Thyroid gland (tissue), 4 donors: Measurements from ENCODE around the gene RPTOR. TPM values are rescaled to one million over a fixed set of nuclear protein-coding genes. Genes with fewer than 3 reads are reported as not detected.

Experiments
- DNase-seq, 2 donors: peaks; one replicate each; pipeline ENCODE4 v3.0.0-alpha.2; 2019
- H3K27ac ChIP-seq, 3 donors: fragments of 200-600 bp; sonication (generic); 1 replicate in 2 of 3; 2 replicates in 1 of 3; pipeline ENCODE4 v1.5.1; 2016 to 2019; ENCODE audit warnings: mild to moderate bottlenecking in 1 of 3, moderate library complexity in 1 of 3
- H3K27me3 ChIP-seq: fragments of 200-600 bp; sonication (generic); one replicate; pipeline ENCODE4 v1.5.1; 2019
- H3K36me3 ChIP-seq, 2 donors: fragments of 200-600 bp; sonication (generic); one replicate each; pipeline ENCODE4 v1.5.1; 2016 to 2019
- H3K4me1 ChIP-seq, 2 donors: fragments of 200-600 bp; sonication (generic); one replicate each; pipeline ENCODE4 v1.5.1; 2017 to 2019
- H3K4me3 ChIP-seq, 3 donors: fragments of 200-600 bp; sonication (generic); replicated peaks in 1 of 3; 1 replicate in 2 of 3; 2 replicates in 1 of 3; pipeline ENCODE4 v1.5.1; 2016; ENCODE audit warnings: mild to moderate bottlenecking in 1 of 3
- H3K9me3 ChIP-seq: fragments of 200-600 bp; sonication (generic); one replicate; pipeline ENCODE4 v1.5.1; 2017
- CTCF ChIP-seq, 6 experiments: fragments of 200-600 bp in 3 of 6; fragments of 450-650 bp in 3 of 6; sonication (generic) in 3 of 6; IDR thresholded peaks; one replicate each; pipeline ENCODE4 v1.5.1; 2016 to 2019; ENCODE audit warnings: antibody characterized with exemption in 6 of 6, mild to moderate bottlenecking in 2 of 6, inconsistent platforms in 1 of 6, moderate library complexity in 1 of 6
- POLR2A ChIP-seq, 2 donors: fragments of 450-650 bp; IDR thresholded peaks; one replicate each; pipeline ENCODE4 v1.6.1; 2017; ENCODE audit warnings: antibody characterized with exemption in 2 of 2, mild to moderate bottlenecking in 2 of 2, moderate library complexity in 1 of 2
- WGBS, 2 donors: methylation state at CpG; one replicate each; pipeline ENCODE4 v1.1.5; 2017; 5-methylcytosine and 5-hydroxymethylcytosine counted together
- intact Hi-C: fragments of 100-400 bp; cut with DNase I; formaldehyde crosslinking; loops from one replicate; pipeline ENCODE4 v1.15.1; 2023
- total RNA-seq, 4 donors: library from RNA; depleted of rRNA; stranded (reverse); fragments of >200 nt; gene quantifications; one replicate each; pipeline ENCODE4 v1.2.3, GENCODE V29; 2016

The RPTOR gene
- total RNA-seq, 4 donors from 2014 or later = 24.2 to 58.1 (median 34.5) TPM

GRCh38 chr17:80640366-80641084 is 95.9 kb downstream of the RPTOR start:
- DNase-seq = peak in 1 of 2 donors; percentile 18
- Histone ChIP-seq H3K4me1 (no peaks in the 10 kb centered on the region), H3K27ac (no peak overlapping the region), H3K27me3 (no peaks in the 10 kb centered on the region), H3K4me3 (no peak overlapping the region), H3K9me3 (no peaks in the 10 kb centered on the region), H3K36me3 (no peaks in the 10 kb centered on the region)
- WGBS, 2 donors = 63 to 73% methylated on average over 19 of the region's 19 CpGs
- intact Hi-C loops = no loop called here
- TF ChIP-seq CTCF (IDR thresholded peaks at IDR 0.05) (no peak), POLR2A (IDR thresholded peaks at IDR 0.05) (no peak)

- TF ChIP-seq CTCF (IDR thresholded peaks at IDR 0.05) = no peak
- no peak for TF ChIP-seq POLR2A (IDR thresholded peaks at IDR 0.05)
- H3K27me3 ChIP-seq = no peaks in the 10 kb centered on the region
- no peak overlapping the region for H3K27ac ChIP-seq
- WGBS, 2 donors = 94 to 96% methylated on average over 19 of the region's 19 CpGs
- DNase-seq = no peak
- no peaks in the 10 kb centered on the region for H3K4me1 ChIP-seq
- H3K9me3 ChIP-seq = no peaks in the 10 kb centered on the region
- H3K36me3 ChIP-seq = no peaks in the 10 kb centered on the region
- H3K4me3 ChIP-seq = no peak overlapping the region
- intact Hi-C loops = no loop called here
These were observed 98.9 kb downstream of the RPTOR start for GRCh38 chr17:80643326-80644099.

- Histone ChIP-seq H3K4me3 (no peak overlapping the region), H3K36me3 (no peaks in the 10 kb centered on the region), H3K27ac (no peak overlapping the region), H3K9me3 (no peaks in the 10 kb centered on the region), H3K27me3 (no peaks in the 10 kb centered on the region), H3K4me1 (peaks cover 0 to 4% of the 10 kb centered on the region in 2 donors)
- intact Hi-C loops = no loop called here
- TF ChIP-seq CTCF (IDR thresholded peaks at IDR 0.05) (no peak), POLR2A (IDR thresholded peaks at IDR 0.05) (no peak)
- DNase-seq = no peak
- 89 to 96% methylated on average over 3 of the region's 3 CpGs for WGBS, 2 donors
These were observed 99.9 kb downstream of the RPTOR start for GRCh38 chr17:80644536-80644935.

GRCh38 chr17:80645706-80646325 is 101.2 kb downstream of the RPTOR start:
- Histone ChIP-seq H3K36me3 (no peaks in the 10 kb centered on the region), H3K4me3 (no peak overlapping the region), H3K27me3 (no peaks in the 10 kb centered on the region), H3K27ac (no peak overlapping the region), H3K9me3 (no peaks in the 10 kb centered on the region), H3K4me1 (peaks cover 0 to 14% of the 10 kb centered on the region in 2 donors)
- TF ChIP-seq CTCF (IDR thresholded peaks at IDR 0.05) (no peak), POLR2A (IDR thresholded peaks at IDR 0.05) (no peak)
- intact Hi-C loops = no loop called here
- WGBS, 2 donors = 84 to 90% methylated on average over 11 of the region's 11 CpGs
- no peak for DNase-seq
